Testis (tissue), 2 donors: ENCODE data around the gene CCNL2.

Experiments used
- CTCF ChIP-seq, 3 experiments: fragments of 450-650 bp in 2 of 3; fragments of 200-600 bp in 1 of 3; sonication (generic) in 1 of 3; IDR thresholded peaks; one replicate each; pipeline ENCODE4 v1.5.1; 2016 to 2019; ENCODE audit warnings: antibody characterized with exemption in 3 of 3, mild to moderate bottlenecking in 2 of 3, moderate library complexity in 1 of 3
- POLR2A ChIP-seq: fragments of 450-650 bp; IDR thresholded peaks from one replicate; pipeline ENCODE4 v1.6.1; 2017; ENCODE audit warnings: antibody characterized with exemption, mild to moderate bottlenecking, moderate library complexity

DNA sequence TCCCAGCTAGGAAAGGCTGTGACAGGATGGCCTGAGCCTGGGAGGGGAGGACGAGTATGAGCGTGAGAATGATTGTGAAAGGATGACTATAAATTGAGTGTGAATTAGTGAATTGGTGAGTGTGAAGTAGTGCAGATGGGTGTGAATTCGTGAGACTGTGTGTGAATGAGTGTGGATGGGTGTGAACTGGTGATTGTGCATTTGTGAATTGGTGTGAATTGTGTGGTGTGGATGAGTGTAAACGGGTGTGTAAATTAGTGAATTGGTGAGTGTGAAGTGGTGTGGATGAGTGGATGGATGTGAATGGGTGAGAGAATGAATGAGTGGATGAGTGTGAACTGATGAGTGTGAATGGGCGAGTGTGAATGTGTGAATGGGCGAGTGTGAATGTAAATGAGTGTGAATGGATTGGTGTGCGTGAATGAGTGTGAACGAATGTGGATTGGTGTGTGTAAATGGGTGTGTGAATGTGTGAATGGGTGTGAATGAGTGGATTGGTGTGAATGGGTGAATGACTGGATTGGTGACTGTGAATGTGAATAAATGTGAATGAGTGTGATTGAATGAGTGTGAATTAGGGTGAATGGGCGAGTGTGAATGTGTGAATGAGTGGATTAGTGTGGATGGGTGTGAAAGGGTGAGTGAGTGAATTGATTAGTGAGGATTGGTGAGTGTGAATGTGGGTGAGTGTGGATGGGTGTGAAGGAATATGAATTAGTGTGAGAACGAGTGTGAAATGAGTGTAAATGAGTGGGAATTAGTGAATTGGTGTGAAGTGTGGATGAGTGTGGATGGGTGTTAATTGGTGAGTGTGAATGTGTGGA is 33.0 kb downstream of the CCNL2 start:
- TF ChIP-seq CTCF (IDR thresholded peaks at IDR 0.05) (no peak), POLR2A (no peak)
